Ascending aorta (tissue), 2 donors: ENCODE data around the gene RPS6KA2. TPM values are rescaled to one million over a fixed set of nuclear protein-coding genes. Genes with fewer than 3 reads are reported as not detected.

ENCODE experiments used
- DNase-seq, 2 donors: peaks; one replicate each; pipeline ENCODE4 v3.0.0-alpha.2; 2019; ENCODE audit warnings: low spot score in 2 of 2
- H3K27ac ChIP-seq, 2 donors: fragments of 200-600 bp; sonication (generic); one replicate each; pipeline ENCODE4 v1.5.1; 2016 to 2017; ENCODE audit warnings: mild to moderate bottlenecking in 1 of 2
- H3K27me3 ChIP-seq: fragments of 200-600 bp; sonication (generic); one replicate; pipeline ENCODE4 v1.5.1; 2017
- H3K36me3 ChIP-seq, 2 donors: fragments of 200-600 bp; sonication (generic); one replicate each; pipeline ENCODE4 v1.5.1; 2016
- H3K4me1 ChIP-seq, 2 donors: fragments of 200-600 bp; sonication (generic); one replicate each; pipeline ENCODE4 v1.5.1; 2016 to 2017; ENCODE audit warnings: mild to moderate bottlenecking in 1 of 2
- H3K4me3 ChIP-seq, 2 donors: fragments of 200-600 bp; sonication (generic); one replicate each; pipeline ENCODE4 v1.5.1; 2016 to 2017; ENCODE audit warnings: mild to moderate bottlenecking in 1 of 2
- H3K9me3 ChIP-seq, 2 donors: fragments of 200-600 bp; sonication (generic); one replicate each; pipeline ENCODE4 v1.5.1; 2016
- CTCF ChIP-seq, 3 experiments: fragments of 200-600 bp in 2 of 3; fragments of 450-650 bp in 1 of 3; sonication (generic) in 2 of 3; IDR thresholded peaks; one replicate each; pipeline ENCODE4 v1.5.1; 2016 to 2019; ENCODE audit warnings: antibody characterized with exemption in 3 of 3, mild to moderate bottlenecking in 1 of 3, moderate library complexity in 1 of 3
- intact Hi-C: fragments of 100-400 bp; cut with DNase I; formaldehyde crosslinking; loops from one replicate; pipeline ENCODE4 v1.15.1; 2023
- total RNA-seq: library from RNA; depleted of rRNA; stranded (reverse); fragments of >200 nt; gene quantifications from one replicate; pipeline ENCODE4 v1.1.0, GENCODE V29; 2016

RPS6KA2 gene
- total RNA-seq, 1 donor from 2014 or later = 196 TPM

- Histone ChIP-seq H3K9me3 (no peaks in the 10 kb centered on the region), H3K4me1 (no peaks in the 10 kb centered on the region), H3K36me3 (peaks cover 3 to 30% of the 10 kb centered on the region in 2 donors), H3K4me3 (no peak overlapping the region), H3K27ac (no peak overlapping the region), H3K27me3 (no peaks in the 10 kb centered on the region)
- intact Hi-C loops = loop anchor here (10.0 kb wide), 1 partner anchor 306 kb away; no protein-coding TSS in a partner anchor
- no peak for TF ChIP-seq CTCF (IDR thresholded peaks at IDR 0.05)
- no peak for DNase-seq
Measured at GRCh38 chr6:166448432-166448831, 178.6 kb downstream of the RPS6KA2 start.

DNA sequence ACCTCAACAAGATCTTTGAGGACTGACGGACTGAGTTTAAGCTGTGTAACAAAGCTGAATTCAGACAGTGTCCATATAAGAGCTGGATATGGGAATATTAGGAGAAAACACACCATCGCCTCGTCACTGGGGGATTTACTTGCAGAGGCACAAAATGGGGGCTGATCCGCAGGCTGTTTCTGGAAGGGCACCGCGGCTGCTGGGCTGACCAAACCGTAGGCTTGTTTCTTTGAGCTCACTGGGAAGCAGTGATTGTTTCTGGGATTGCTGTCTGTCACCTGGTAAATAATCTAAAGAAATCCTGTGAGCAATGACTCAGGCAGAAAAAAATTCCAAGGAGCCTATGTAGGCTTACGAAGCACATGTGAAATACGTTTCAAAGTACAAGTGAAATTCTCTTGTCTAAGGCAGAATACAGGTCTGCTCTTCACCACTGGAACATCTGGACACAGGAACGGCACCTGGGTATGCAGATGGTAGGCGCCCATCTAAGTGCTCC lies 180.4 kb downstream of the RPS6KA2 start:
- no peak overlapping the region for H3K27ac ChIP-seq
- H3K9me3 ChIP-seq = no peaks in the 10 kb centered on the region
- no peak overlapping the region for H3K4me3 ChIP-seq
- intact Hi-C loops = loop anchor here (10.0 kb wide), 1 partner anchor 308 kb away; no protein-coding TSS in a partner anchor
- H3K27me3 ChIP-seq = no peaks in the 10 kb centered on the region
- TF ChIP-seq CTCF (IDR thresholded peaks at IDR 0.05) = no peak
- no peak for DNase-seq
- H3K36me3 ChIP-seq = peaks cover 3 to 34% of the 10 kb centered on the region in 2 donors
- no peaks in the 10 kb centered on the region for H3K4me1 ChIP-seq

DNA sequence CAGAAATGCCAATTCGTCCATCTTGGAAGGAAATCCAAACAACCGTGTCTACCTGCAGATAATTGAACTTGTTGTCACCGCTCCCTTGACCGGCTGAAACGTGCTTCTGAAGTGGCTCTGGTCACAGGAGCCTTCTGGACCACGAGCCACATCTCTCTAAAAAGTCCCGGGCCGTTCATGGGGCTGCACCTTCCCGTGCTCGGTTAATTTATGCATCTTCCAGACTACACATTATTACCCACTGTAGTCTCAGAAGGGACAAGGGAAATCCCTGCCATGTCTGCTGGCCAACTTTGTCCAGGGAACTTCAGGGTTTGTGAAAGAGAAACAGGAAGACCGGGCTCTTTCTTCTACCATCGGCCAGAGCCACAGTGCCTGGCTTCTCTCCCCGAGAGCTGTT lies 180.9 kb downstream of the RPS6KA2 start:
- no peak overlapping the region for H3K4me3 ChIP-seq
- no peak overlapping the region for H3K27ac ChIP-seq
- H3K4me1 ChIP-seq = no peaks in the 10 kb centered on the region
- H3K36me3 ChIP-seq = peaks cover 3 to 34% of the 10 kb centered on the region in 2 donors
- no peak for TF ChIP-seq CTCF (IDR thresholded peaks at IDR 0.05)
- no peaks in the 10 kb centered on the region for H3K27me3 ChIP-seq
- H3K9me3 ChIP-seq = no peaks in the 10 kb centered on the region
- intact Hi-C loops = loop anchor here (10.0 kb wide), 1 partner anchor 309 kb away; no protein-coding TSS in a partner anchor
- DNase-seq = no peak

DNA sequence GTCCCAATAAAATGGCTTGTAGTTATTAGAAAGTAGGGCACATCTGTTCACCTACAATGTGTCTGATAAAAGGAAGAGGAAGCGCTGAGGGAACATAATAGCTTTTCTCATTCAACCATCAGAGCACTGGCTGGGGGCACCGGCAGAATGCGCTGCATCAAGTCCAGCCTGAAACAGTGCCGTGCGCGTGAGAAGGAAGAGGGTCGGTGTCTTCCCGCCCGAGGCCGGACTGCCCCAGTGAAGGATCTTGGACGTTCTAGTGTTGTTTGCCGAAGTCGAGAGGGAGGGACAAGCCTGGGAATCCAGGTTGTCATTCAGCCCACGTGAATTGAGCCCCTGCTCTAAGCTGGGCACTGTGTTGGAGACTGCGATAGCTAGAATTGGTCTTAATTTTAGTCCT lies 182.6 kb downstream of the RPS6KA2 start:
- intact Hi-C loops = loop anchor here (10.0 kb wide), 1 partner anchor 310 kb away; no protein-coding TSS in a partner anchor
- Histone ChIP-seq H3K9me3 (no peaks in the 10 kb centered on the region), H3K27ac (no peak overlapping the region), H3K4me3 (no peak overlapping the region), H3K27me3 (no peaks in the 10 kb centered on the region), H3K4me1 (no peaks in the 10 kb centered on the region), H3K36me3 (peaks cover 3 to 30% of the 10 kb centered on the region in 2 donors)
- TF ChIP-seq CTCF (IDR thresholded peaks at IDR 0.05) = no peak
- no peak for DNase-seq

DNA sequence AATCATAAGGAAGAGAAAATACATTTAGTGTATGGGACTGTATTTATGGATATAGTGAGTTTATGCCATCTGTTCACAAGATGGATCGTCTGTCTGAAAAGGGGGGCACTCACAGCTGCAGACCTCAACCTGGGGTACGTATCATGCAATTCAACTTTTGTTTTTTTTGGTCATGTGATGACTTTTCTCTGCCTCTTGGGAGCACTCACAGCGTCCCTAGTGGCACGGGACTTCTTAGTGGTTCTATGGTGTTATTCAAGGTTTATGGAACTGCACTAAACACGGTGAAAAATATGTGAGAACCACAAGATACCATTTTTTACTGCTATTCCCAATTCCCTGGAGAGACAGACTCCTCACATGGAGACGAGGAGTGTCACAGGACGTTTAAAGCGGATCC lies 183.9 kb downstream of the RPS6KA2 start:
- Histone ChIP-seq H3K27ac (no peak overlapping the region), H3K36me3 (peaks cover 3 to 34% of the 10 kb centered on the region in 2 donors), H3K27me3 (no peaks in the 10 kb centered on the region), H3K4me1 (no peaks in the 10 kb centered on the region), H3K4me3 (no peak overlapping the region), H3K9me3 (no peaks in the 10 kb centered on the region)
- intact Hi-C loops = loop anchor here (10.0 kb wide), 1 partner anchor 312 kb away; no protein-coding TSS in a partner anchor
- no peak for DNase-seq
- no peak for TF ChIP-seq CTCF (IDR thresholded peaks at IDR 0.05)
